Right cardiac atrium (tissue), 5 donors: ENCODE measurements around the gene METTL25B. TPM values are rescaled to one million over a fixed set of nuclear protein-coding genes. Genes with fewer than 3 reads are reported as not detected.

Experiments
- ATAC-seq, 2 donors: fragments of 200-7000 bp; cut with Tn5 transposase; one replicate each; pipeline versions ENCODE4 v1.8.0 to v1.9.1; 2020; ENCODE audit warnings: moderate library complexity in 2 of 2, mild to moderate bottlenecking in 1 of 2
- DNase-seq, 3 donors: peaks; one replicate each; pipeline ENCODE4 v3.0.0-alpha.2; 2020
- H3K27ac ChIP-seq: one replicate; pipeline ENCODE4 v1.5.1; 2013; ENCODE audit warnings: mild to moderate bottlenecking, low read length, control low read depth, moderate library complexity
- H3K27me3 ChIP-seq: one replicate; pipeline ENCODE4 v1.6.1; 2013; ENCODE audit not compliant: control insufficient read depth, insufficient read depth
- H3K4me1 ChIP-seq: one replicate; pipeline ENCODE4 v1.6.1; 2013; ENCODE audit warnings: low read length; ENCODE audit not compliant: control insufficient read depth, insufficient read depth
- H3K4me3 ChIP-seq: one replicate; pipeline ENCODE4 v1.5.1; 2013; ENCODE audit warnings: low read length, control low read depth
- H3K9me3 ChIP-seq: one replicate; pipeline ENCODE4 v1.6.1; 2013; ENCODE audit warnings: low read length; ENCODE audit not compliant: control insufficient read depth
- whole genome bisulfite sequencing: extraction: QIAGEN DNeasy Blood & Tissue Kit; methylation state at CpG from one replicate; pipeline ENCODE4 v1.1.7; 2013; 5-methylcytosine and 5-hydroxymethylcytosine counted together
- intact Hi-C, 4 donors: fragments of 100-400 bp; cut with DNase I; formaldehyde crosslinking; loops; one replicate each; pipeline versions ENCODE4 v1.11.0 to v1.14.0; 2022 to 2023
- long read RNA-seq, 4 donors: library from polyadenylated mRNA; unstranded; transcript quantifications; one replicate each; pipeline ENCODE4 v2.0.0, GENCODE V29; 2020 to 2021
- polyA plus RNA-seq: library from polyadenylated mRNA; stranded (reverse); fragments of 200-250 nt; gene quantifications from one replicate; pipeline ENCODE4 v1.2.3, GENCODE V29; 2013
- total RNA-seq, 4 donors: library from RNA; stranded (reverse); fragmentation: NEBNext Ultra II Directional; extraction: Animal tissue kit (Norgen Biotek cat#: 25700); gene quantifications; one replicate each; pipeline ENCODE4 v1.2.1, GENCODE V29; 2021
- donor health status: healthy with polysubstance abuse.
- donor health status: DM: no; HTN: yes; CAD: no.
- donor health status: DM: no; HTN: no; CAD: no.
- donor health status: DM: no; HTN: yes; CAD: no; lungs with severe emphysema.
- donor health status: DM: yes; HTN: yes; CAD: no.

The METTL25B gene
- total RNA-seq (10 to 100 TPM; 14.4 to 19.7 (median 17.3) TPM), polyA plus RNA-seq (18.8 TPM)
- long read RNA-seq, donor 1, transcript RRNAD1-201 (8 exons, 2,254 nt) = major isoform, 7 of 21 reads
- long read RNA-seq, donor 1, partial matches to known transcripts = 0 of 21 reads
- long read RNA-seq, donor 1, other reads (novel, unspliced or antisense) = 10 of 21 reads
- long read RNA-seq, donor 2, partial matches to known transcripts = 1 of 10 reads
- long read RNA-seq, donor 2, other reads (novel, unspliced or antisense) = 7 of 10 reads
- long read RNA-seq, donor 3, partial matches to known transcripts = 1 of 18 reads
- long read RNA-seq, donor 3, other reads (novel, unspliced or antisense) = 13 of 18 reads
- long read RNA-seq, donor 4, partial matches to known transcripts = 0 of 7 reads
- long read RNA-seq, donor 4, other reads (novel, unspliced or antisense) = 4 of 7 reads

GRCh38 chr1:156727926-156728598 lies at the start of gene METTL25B:
Gene METTL25B, plus strand, starts transcription at chr1:156728469. Its CDS starts 636 bp downstream, at chr1:156729105.
- peak within 1 kb of the TSS; percentile 64 for H3K4me3 ChIP-seq
- peak within 1 kb of the TSS; percentile 78 for H3K27ac ChIP-seq
- H3K27me3 ChIP-seq = no peaks in the 10 kb centered on the region
- H3K9me3 ChIP-seq = no peaks in the 10 kb centered on the region
- intact Hi-C loops = loop anchor here in 3 of 4 donors (2.0 to 10.0 kb wide), 3 partner anchors 37 to 47 kb away; no protein-coding TSS in a partner anchor
- WGBS = under 1% methylated on average over 46 of the region's 46 CpGs
- ATAC-seq (peak; percentile 84 to 85), DNase-seq (peak; percentile 87 to 93 (median 93))
- H3K4me1 ChIP-seq = peaks cover 18% of the 10 kb centered on the region

DNA sequence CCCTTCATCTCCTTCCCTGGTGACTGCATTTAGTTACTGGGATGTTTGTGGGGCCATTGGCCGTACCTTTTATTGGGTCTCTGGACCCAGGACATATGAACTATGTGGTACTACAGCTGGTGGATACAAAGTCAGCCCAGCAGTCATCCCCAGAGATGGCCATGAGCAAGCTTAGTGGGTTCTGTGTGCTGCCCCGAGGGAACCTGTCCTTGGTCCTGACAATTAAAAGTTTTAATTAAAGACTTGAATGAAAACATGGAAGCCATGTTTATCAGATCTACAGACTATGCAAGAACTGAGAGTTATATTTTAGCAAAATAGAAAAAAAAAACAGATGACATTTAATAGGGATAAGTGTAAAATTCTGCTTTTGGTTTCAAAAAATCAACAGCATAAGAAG lies 48.2 kb upstream of the METTL25B start:
- no peak overlapping the region for H3K27ac ChIP-seq
- H3K27me3 ChIP-seq = no peaks in the 10 kb centered on the region
- H3K9me3 ChIP-seq = no peaks in the 10 kb centered on the region
- DNase-seq (peak in 1 of 3 donors; percentile 3), ATAC-seq (no peak)
- 60% methylated on average over 2 of the region's 2 CpGs for WGBS
- no peaks in the 10 kb centered on the region for H3K4me1 ChIP-seq
- intact Hi-C loops = loop anchor here in 1 of 4 donors (10.0 kb wide), 1 partner anchor 205 kb away; no protein-coding TSS in a partner anchor
- no peak overlapping the region for H3K4me3 ChIP-seq

DNA sequence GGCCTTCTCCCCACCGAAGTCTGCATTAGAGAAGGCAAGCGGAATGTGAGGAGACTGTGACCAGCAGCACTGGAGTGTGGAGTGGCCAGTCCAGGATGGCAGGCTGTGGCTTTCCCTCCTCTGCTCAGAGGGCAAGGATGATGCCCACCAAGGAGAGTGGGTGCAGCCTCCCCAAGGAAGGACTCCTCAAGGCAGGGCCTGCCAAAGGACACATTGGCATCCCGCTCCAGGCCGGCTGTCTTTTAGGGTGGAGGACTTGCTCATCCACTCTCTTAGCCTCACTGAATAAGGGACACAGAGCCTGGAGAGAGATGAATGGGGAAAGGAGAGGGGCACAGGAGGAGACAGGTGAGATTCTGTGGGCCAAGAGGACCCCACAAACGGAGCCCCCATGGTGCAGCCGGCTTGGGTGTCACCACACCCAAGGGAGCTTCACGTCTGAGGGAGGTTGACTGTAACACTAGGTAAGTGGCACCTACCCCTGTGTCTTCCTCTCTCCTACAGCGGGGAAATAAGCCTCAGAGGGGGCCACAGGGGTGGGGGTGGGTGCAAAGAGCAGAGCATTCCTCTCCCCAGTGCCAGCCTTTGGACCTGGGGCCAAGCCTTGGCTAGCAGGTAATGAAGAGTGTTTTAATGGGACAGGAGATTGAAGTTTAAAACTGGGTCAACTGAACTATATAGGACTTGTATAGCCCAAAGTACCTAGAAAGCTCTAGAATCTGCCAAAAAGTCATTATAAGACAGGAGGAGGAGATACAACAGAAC lies 46.9 kb upstream of the METTL25B start:
- WGBS = 76% methylated on average over 8 of the region's 8 CpGs
- Histone ChIP-seq H3K27ac (no peak overlapping the region), H3K9me3 (no peaks in the 10 kb centered on the region), H3K4me3 (no peak overlapping the region), H3K27me3 (no peaks in the 10 kb centered on the region), H3K4me1 (no peaks in the 10 kb centered on the region)
- intact Hi-C loops = loop anchor here in 1 of 4 donors (10.0 kb wide), 1 partner anchor 203 kb away; no protein-coding TSS in a partner anchor
- no peak for ATAC-seq
- peak in 1 of 3 donors; percentile 24 for DNase-seq

DNA sequence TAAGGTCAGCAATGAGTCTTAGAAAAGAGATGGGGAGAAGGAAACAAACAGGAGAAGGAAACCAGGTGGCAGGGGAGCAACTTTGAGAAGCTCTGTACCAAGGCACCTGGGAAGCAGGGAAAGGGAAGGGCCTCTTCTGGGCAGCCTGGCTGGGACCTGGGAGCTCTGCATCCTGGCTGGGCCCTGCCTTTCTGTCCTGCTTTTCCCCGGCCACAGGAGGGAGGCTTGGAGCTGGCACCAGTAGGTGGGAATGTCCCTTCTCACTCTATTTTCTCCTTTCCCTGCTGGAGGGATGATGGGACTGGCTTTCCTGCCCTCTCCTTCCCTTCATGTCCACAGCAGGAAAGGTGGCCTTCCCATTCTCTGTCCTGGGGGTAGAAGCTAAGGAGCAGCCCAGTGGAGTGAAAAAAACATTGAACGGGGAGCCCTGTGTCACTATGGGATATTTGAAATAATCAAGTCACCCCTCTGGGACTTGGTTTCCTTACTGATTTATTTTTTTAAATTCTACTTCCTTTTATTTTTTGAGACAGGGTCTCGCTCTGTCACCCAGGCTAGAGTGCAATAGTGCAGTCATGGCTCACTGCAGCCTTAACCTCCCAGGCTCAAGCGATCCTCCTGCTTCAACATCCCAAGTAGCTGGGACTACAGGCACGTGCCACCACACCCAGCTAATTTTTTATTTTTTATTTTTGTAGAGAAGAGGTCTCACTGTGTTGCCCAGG lies 45.9 kb upstream of the METTL25B start:
- peak in 1 of 3 donors; percentile 24 for DNase-seq
- intact Hi-C loops = loop anchor here in 1 of 4 donors (10.0 kb wide), 1 partner anchor 202 kb away; no protein-coding TSS in a partner anchor

DNA sequence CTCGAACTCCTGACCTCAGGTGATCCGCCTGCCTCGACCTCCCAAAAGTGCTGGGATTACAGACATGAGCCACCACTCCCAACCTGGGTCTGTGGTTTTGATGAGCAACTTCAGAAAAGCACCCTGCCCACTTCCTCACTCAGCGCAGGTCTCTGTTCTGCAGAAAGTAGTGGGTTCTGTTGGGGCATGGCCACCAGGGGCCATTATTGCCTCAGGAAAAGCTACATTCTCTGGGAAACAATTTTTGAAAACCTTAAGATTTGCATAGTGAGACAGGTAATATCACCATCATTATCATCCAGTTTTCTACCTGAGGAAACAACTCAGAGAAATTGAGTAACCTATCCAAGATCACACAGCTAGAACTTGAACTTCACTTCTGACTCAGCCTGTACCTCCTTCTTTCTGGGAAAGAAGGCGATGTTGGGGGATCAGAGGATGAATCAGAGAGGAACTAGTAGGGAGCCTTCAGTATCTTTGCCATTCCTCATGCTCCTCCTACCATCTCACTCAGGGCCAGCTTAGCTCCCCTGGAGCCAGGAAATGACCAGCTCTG lies 44.0 kb upstream of the METTL25B start:
- ATAC-seq (no peak), DNase-seq (peak in 1 of 3 donors; percentile 21)
- 75% methylated on average over 5 of the region's 5 CpGs for WGBS
- Histone ChIP-seq H3K27me3 (no peaks in the 10 kb centered on the region), H3K27ac (no peak overlapping the region), H3K4me1 (no peaks in the 10 kb centered on the region), H3K4me3 (no peak overlapping the region), H3K9me3 (no peaks in the 10 kb centered on the region)
- intact Hi-C loops = loop anchor here in 1 of 4 donors (10.0 kb wide), 1 partner anchor 200 kb away; no protein-coding TSS in a partner anchor

More for the DNA sequence above, 45.9 kb upstream of the METTL25B start:
- no peak overlapping the region for H3K27ac ChIP-seq
- 63% methylated on average over 5 of the region's 5 CpGs for WGBS
- no peaks in the 10 kb centered on the region for H3K27me3 ChIP-seq
- H3K4me1 ChIP-seq = no peaks in the 10 kb centered on the region
- H3K4me3 ChIP-seq = no peak overlapping the region
- no peak for ATAC-seq
- no peaks in the 10 kb centered on the region for H3K9me3 ChIP-seq

- WGBS = 1% methylated on average over 23 of the region's 23 CpGs
- intact Hi-C loops = loop anchor here in 3 of 4 donors (2.0 to 10.0 kb wide), 4 partner anchors 33 to 196 kb away; partner anchors contain the start of genes ISG20L2 (in 1 of the 3) and METTL25B (in 1 of the 3)
- H3K27me3 ChIP-seq = no peaks in the 10 kb centered on the region
- ATAC-seq (peak; percentile 86 to 92), DNase-seq (peak; percentile 76 to 91 (median 88))
- no peaks in the 10 kb centered on the region for H3K9me3 ChIP-seq
- H3K4me3 ChIP-seq = no peak overlapping the region
- H3K27ac ChIP-seq = no peak overlapping the region
- no peaks in the 10 kb centered on the region for H3K4me1 ChIP-seq
Observed at GRCh38 chr1:156689035-156689952, 39.0 kb upstream of the METTL25B start.

DNA sequence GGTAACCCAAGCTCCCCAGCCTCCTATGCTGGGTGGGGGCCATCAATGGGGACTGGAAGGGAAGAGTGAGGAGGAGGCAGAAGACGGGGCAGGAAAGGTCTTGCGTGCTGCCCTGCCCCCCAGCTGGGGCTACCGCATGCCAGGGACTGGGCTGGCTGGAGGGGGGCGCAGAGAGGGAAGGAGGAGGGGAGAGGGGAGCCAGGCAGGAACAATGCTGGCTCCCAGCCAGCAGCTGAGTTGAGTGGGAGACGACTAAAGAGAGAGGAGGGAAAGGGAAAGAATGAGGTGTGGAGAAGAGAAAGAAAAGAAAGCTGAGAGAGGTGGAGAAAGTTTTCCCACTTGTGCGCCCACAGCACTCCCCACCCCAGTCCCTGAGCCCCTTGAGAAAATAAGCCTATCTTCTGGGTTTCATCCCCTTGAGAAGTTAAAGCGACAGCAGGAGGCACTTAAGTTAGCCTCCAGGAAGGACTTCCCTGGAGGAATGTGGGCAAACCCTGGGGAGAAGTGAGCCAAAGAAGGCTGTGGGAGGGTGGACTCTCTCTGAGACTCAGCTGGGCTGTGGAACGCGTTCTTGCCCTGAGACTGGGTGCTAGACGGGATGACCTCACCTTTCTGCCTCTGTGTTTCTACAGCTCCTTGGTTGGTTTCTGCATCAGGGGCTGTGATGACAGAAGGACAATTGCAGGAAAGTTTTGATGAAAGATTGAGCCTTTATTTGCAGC lies 38.2 kb upstream of the METTL25B start:
- intact Hi-C loops = loop anchor here (2.0 to 10.0 kb wide), 6 partner anchors 32 to 195 kb away; partner anchors contain the start of genes INSRR (in 1 of the 4), ISG20L2 (in 1 of the 4) and METTL25B (in 1 of the 4)
- ATAC-seq (peak in 1 of 2 donors; percentile 8), DNase-seq (peak in 1 of 3 donors; percentile 66)
- 23% methylated on average over 10 of the region's 10 CpGs for WGBS
- Histone ChIP-seq H3K27me3 (no peaks in the 10 kb centered on the region), H3K4me1 (no peaks in the 10 kb centered on the region), H3K4me3 (no peak overlapping the region), H3K9me3 (no peaks in the 10 kb centered on the region), H3K27ac (no peak overlapping the region)

- Histone ChIP-seq H3K27me3 (no peaks in the 10 kb centered on the region), H3K9me3 (no peaks in the 10 kb centered on the region), H3K4me3 (no peak overlapping the region), H3K4me1 (no peaks in the 10 kb centered on the region), H3K27ac (no peak overlapping the region)
- WGBS = 57% methylated on average over 8 of the region's 8 CpGs
- peak in 1 of 3 donors; percentile 25 for DNase-seq
- intact Hi-C loops = loop anchor here in 2 of 4 donors (2.0 to 10.0 kb wide), 3 partner anchors 36 to 194 kb away; partner anchors contain the start of gene INSRR (in 1 of the 2)
- ATAC-seq = no peak
Observed at GRCh38 chr1:156690675-156691036, 37.6 kb upstream of the METTL25B start.
